ENCODE measurements around the gene MBD3L4. TPM values are rescaled to one million over a fixed set of nuclear protein-coding genes. Genes with fewer than 3 reads are reported as not detected.
A peak's percentile ranks its signal among the peaks of the same experiment; 100 is the strongest.
"Not testable (repeated sequence)": the region's sequence is repeated elsewhere in the genome, so short reads cannot be mapped to it uniquely, and the experiment has no call there.

The MBD3L4 gene
- total RNA-seq (2022) (not detected in 2 replicates), Bru-seq, nascent RNA (not detected), BruChase-seq, experiment 1, labeled RNA remaining after a 2-hour chase (not detected), BruChase-seq, experiment 2, labeled RNA remaining after a 6-hour chase (not detected)
- long read RNA-seq: 0 reads

DNA sequence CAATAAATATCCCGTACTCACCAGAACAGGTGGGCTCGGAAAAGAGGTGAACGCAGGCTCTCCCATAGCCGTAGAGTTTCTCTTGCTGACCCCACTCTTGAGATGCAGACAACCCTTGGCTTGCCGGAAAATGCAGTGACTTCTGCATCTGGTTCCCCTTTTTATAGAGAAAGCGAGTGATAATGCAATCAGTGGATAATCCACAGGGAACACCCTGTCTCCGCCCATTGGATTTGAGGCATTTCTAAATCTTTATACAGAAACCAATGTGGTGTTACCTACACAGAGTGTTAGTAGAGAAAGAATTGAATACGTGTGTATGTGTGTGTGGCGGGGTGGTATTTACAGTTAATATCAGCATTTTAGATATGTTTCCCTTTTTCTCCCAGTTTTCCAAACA is at the start of gene MBD3L4:
Gene MBD3L4, minus strand, starts transcription at position 101 of the 400 bp plus-strand sequence. Its CDS starts 35 bp downstream, at position 66.
- DNase-seq; H3K9me3 Mint-ChIP-seq (ENCODE audit: unreplicated experiment); POLR2A ChIA-PET; H3K4me3 Mint-ChIP-seq (ENCODE audit: unreplicated experiment); H3K4me1 ChIP-seq; H3K36me3 Mint-ChIP-seq (ENCODE audit: insufficient read depth, unreplicated experiment); intact Hi-C loops (cut with micrococcal nuclease; ENCODE audit: unreplicated experiment); H3K9me3 ChIP-seq; H3K27me3 Mint-ChIP-seq (ENCODE audit: insufficient read depth, unreplicated experiment); BruUV-seq (replicated peaks); CTCF ChIA-PET; H3K27me3 ChIP-seq (replicated peaks; ENCODE audit: control insufficient read depth, insufficient read depth, low read length); H3K36me3 ChIP-seq (ENCODE audit: control insufficient read depth, insufficient read depth, low read length); H3K4me1 Mint-ChIP-seq (ENCODE audit: low read depth, unreplicated experiment); H3K4me3 ChIP-seq (ENCODE audit: low read depth, low read length); H3K27ac Mint-ChIP-seq (ENCODE audit: unreplicated experiment): not testable (repeated sequence)

DNA sequence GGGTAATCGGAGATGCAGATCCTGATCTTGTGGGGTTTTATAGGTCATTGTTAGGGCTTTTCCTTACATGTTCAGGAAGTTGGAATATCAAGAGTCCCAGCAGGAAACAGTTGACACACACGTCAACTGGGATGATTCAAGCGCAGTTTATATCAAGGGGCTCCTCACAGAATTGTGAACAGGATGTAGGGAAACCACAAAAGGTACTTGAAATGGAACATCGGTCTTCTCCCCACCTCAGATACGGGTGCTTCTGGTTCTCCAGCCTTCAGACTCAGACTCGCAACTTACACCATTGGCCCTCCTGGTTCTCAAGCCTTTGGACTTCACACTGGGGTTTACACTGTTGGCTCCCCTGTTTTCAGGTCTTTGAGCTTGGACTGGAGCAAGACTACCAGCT is 49.0 kb upstream of the MBD3L4 start:
- no peak overlapping the region for H3K4me3 ChIP-seq (ENCODE audit: low read depth, low read length)
- H3K36me3 Mint-ChIP-seq (ENCODE audit: insufficient read depth, unreplicated experiment): peaks cover 15% of the 10 kb centered on the region
- peaks cover 24% of the 10 kb centered on the region for H3K9me3 Mint-ChIP-seq (ENCODE audit: unreplicated experiment)
- no TSS peak for BruUV-seq (replicated peaks)
- H3K4me1 Mint-ChIP-seq (ENCODE audit: low read depth, unreplicated experiment): no peaks in the 10 kb centered on the region
- TF ChIP-seq, protein P1, sequence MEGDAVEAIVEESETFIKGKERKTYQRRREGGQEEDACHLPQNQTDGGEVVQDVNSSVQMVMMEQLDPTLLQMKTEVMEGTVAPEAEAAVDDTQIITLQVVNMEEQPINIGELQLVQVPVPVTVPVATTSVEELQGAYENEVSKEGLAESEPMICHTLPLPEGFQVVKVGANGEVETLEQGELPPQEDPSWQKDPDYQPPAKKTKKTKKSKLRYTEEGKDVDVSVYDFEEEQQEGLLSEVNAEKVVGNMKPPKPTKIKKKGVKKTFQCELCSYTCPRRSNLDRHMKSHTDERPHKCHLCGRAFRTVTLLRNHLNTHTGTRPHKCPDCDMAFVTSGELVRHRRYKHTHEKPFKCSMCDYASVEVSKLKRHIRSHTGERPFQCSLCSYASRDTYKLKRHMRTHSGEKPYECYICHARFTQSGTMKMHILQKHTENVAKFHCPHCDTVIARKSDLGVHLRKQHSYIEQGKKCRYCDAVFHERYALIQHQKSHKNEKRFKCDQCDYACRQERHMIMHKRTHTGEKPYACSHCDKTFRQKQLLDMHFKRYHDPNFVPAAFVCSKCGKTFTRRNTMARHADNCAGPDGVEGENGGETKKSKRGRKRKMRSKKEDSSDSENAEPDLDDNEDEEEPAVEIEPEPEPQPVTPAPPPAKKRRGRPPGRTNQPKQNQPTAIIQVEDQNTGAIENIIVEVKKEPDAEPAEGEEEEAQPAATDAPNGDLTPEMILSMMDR (IDR thresholded peaks at IDR 0.05; ENCODE audit: insufficient read depth in 1 of 2, low read depth in 1 of 2, low read length in 1 of 2, severe bottlenecking in 1 of 2, unreplicated experiment in 1 of 2): no peak
- H3K9me3 ChIP-seq: peaks cover 17% of the 10 kb centered on the region
- peaks cover 2% of the 10 kb centered on the region; the same call in 1 of the 2 replicates for H3K36me3 ChIP-seq (ENCODE audit: control insufficient read depth, insufficient read depth, low read length)
- no peaks in the 10 kb centered on the region for H3K4me1 ChIP-seq
- no peak for DNase-seq
- CTCF ChIA-PET: no interaction called here
- no peak overlapping the region for H3K4me3 Mint-ChIP-seq (ENCODE audit: unreplicated experiment)
- no peaks in the 10 kb centered on the region for H3K27me3 ChIP-seq (replicated peaks; ENCODE audit: control insufficient read depth, insufficient read depth, low read length)
- intact Hi-C loops (cut with micrococcal nuclease; ENCODE audit: unreplicated experiment): no loop called here
- H3K27me3 Mint-ChIP-seq (ENCODE audit: insufficient read depth, unreplicated experiment): no peaks in the 10 kb centered on the region
- H3K27ac Mint-ChIP-seq (ENCODE audit: unreplicated experiment): no peak overlapping the region
- POLR2A ChIA-PET: no interaction called here

- Histone ChIP-seq H3K4me3 (ENCODE audit: low read depth, low read length) (no peak overlapping the region), H3K4me1 (no peaks in the 10 kb centered on the region), H3K9me3 (peaks cover 43% of the 10 kb centered on the region), H3K36me3 (ENCODE audit: control insufficient read depth, insufficient read depth, low read length) (peaks cover 18% of the 10 kb centered on the region), H3K27me3 (replicated peaks; ENCODE audit: control insufficient read depth, insufficient read depth, low read length) (no peaks in the 10 kb centered on the region)
- ChIA-PET POLR2A (interaction anchor here (1.0 kb wide), 1 partner anchor 16 kb away, joined by 4 read pairs; no protein-coding TSS in a partner anchor), CTCF (interaction anchor here (0.7 kb wide), 1 partner anchor 266 kb away, joined by 3 read pairs; no protein-coding TSS in a partner anchor)
- DNase-seq: no peak
- TF ChIP-seq, protein P1 (IDR thresholded peaks at IDR 0.05; ENCODE audit: insufficient read depth in 1 of 2, low read depth in 1 of 2, low read length in 1 of 2, severe bottlenecking in 1 of 2, unreplicated experiment in 1 of 2): no peak
- Mint-ChIP-seq H3K36me3 (ENCODE audit: insufficient read depth, unreplicated experiment) (peaks cover 72% of the 10 kb centered on the region), H3K27me3 (ENCODE audit: insufficient read depth, unreplicated experiment) (no peaks in the 10 kb centered on the region), H3K27ac (ENCODE audit: unreplicated experiment) (no peak overlapping the region), H3K4me3 (ENCODE audit: unreplicated experiment) (no peak overlapping the region), H3K4me1 (ENCODE audit: low read depth, unreplicated experiment) (no peaks in the 10 kb centered on the region), H3K9me3 (ENCODE audit: unreplicated experiment) (peaks cover 47% of the 10 kb centered on the region)
- intact Hi-C loops (cut with micrococcal nuclease; ENCODE audit: unreplicated experiment): no loop called here
- TSS peak; percentile 10 for BruUV-seq (replicated peaks)
Measured at GRCh38 chr19:7083076-7083956, 43.3 kb upstream of the MBD3L4 start.
